WERI-Rb-1 (cell line): Measurements from ENCODE around the gene DMBT1.

Experiments
- DNase-seq: peaks from one replicate; pipeline ENCODE4 v3.0.0-alpha.2; 2020
- H3K27ac ChIP-seq: fragments of 250-450 bp; sonication (Bioruptor Pico); 2 replicates; pipeline ENCODE4 v1.5.1; 2020; ENCODE audit warnings: mild to moderate bottlenecking, moderate library complexity
- H3K27me3 ChIP-seq: fragments of 250-450 bp; sonication (Bioruptor Pico); 2 replicates; pipeline ENCODE4 v1.5.1; 2021; ENCODE audit warnings: mild to moderate bottlenecking, low read depth, moderate library complexity; ENCODE audit not compliant: insufficient read depth, severe bottlenecking
- H3K36me3 ChIP-seq: fragments of 250-450 bp; sonication (Bioruptor Pico); 2 replicates; pipeline ENCODE4 v1.5.1; 2020; ENCODE audit warnings: mild to moderate bottlenecking, moderate library complexity
- H3K4me3 ChIP-seq: 2 replicates; pipeline ENCODE4 v1.5.1; 2011; ENCODE audit warnings: low read depth, mild to moderate bottlenecking, control low read depth, low read length
- H3K9me3 ChIP-seq: fragments of 250-450 bp; sonication (Bioruptor Pico); 2 replicates; pipeline ENCODE4 v1.5.1; 2021; ENCODE audit warnings: mild to moderate bottlenecking, moderate library complexity; ENCODE audit not compliant: severe bottlenecking
- CTCF ChIP-seq: IDR thresholded peaks from 2 replicates; pipeline ENCODE4 v1.5.1; 2011; ENCODE audit warnings: low read depth, mild to moderate bottlenecking, control low read depth, inconsistent platforms, low read length

Gene DMBT1

DNA sequence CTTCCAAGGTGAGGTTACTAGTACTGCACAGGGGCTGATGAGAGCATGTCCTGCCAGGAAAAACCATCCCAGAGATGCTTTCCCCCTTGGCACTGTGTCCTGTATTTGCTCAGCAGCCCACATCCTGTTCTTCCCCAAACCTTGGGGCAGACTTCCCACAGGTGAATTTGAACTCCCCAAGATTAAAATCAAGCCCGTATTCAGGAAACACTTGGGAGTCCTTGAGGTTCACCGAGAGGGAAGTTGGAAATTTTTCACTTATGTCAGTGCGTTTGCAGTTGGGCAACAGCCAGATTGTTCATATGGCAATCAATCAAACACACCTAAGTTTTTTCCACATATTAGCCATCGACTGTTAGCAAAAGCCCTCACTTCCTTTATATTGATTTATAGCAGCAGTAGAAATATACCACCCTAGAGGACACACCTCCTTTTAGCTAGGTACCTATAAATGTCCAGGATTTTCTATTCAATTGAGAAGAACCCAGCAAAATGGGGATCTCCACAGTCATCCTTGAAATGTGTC, at the start of gene DMBT1:
Gene DMBT1, plus strand, starts transcription at position 476 of the 526 bp plus-strand sequence. Its CDS starts 17 bp downstream, at position 493.
- Histone ChIP-seq H3K9me3 (peaks cover 5% of the 10 kb centered on the region), H3K4me3 (no peak within 1 kb of the TSS), H3K36me3 (no peaks in the 10 kb centered on the region), H3K27me3 (no peaks in the 10 kb centered on the region), H3K27ac (no peak within 1 kb of the TSS)
- DNase-seq, result no peak
- no peak for TF ChIP-seq CTCF

DNA sequence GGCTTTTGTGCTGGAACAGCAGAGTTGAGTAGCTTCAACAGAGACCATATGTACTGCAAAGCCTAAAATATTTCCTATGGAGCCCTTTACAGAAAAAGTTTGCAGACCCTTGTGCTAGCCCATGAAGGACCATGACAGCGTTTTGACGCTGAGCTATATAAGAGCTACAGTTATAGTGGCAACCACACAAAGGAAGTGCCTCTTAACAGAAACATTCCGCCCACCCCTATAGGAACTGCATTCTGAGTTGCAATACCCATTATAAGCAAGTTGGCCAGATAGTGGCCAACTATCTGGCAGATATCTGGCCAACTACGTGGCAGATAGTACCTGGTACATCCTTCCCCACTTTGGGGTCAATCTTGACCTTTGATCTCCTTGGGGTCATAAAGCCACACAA, 47.5 kb upstream of the DMBT1 start:
- no peak for DNase-seq
- Histone ChIP-seq H3K36me3 (no peaks in the 10 kb centered on the region), H3K4me3 (no peak overlapping the region), H3K9me3 (no peaks in the 10 kb centered on the region), H3K27ac (no peak overlapping the region), H3K27me3 (no peaks in the 10 kb centered on the region)
- no peak for TF ChIP-seq CTCF

GRCh38 chr10:122514045-122514840, 46.3 kb upstream of the DMBT1 start:
- no peaks in the 10 kb centered on the region for H3K9me3 ChIP-seq
- no peak for DNase-seq
- no peak overlapping the region for H3K4me3 ChIP-seq
- H3K27ac ChIP-seq, result no peak overlapping the region
- no peaks in the 10 kb centered on the region for H3K36me3 ChIP-seq
- H3K27me3 ChIP-seq, result no peaks in the 10 kb centered on the region
- no peak for TF ChIP-seq CTCF

GRCh38 chr10:122515022-122515424, 45.5 kb upstream of the DMBT1 start:
- no peak overlapping the region for H3K4me3 ChIP-seq
- H3K36me3 ChIP-seq, result no peaks in the 10 kb centered on the region
- H3K27ac ChIP-seq, result no peak overlapping the region
- H3K27me3 ChIP-seq, result no peaks in the 10 kb centered on the region
- TF ChIP-seq CTCF, result no peak
- no peaks in the 10 kb centered on the region for H3K9me3 ChIP-seq
- DNase-seq, result no peak

GRCh38 chr10:122515588-122516231, 44.8 kb upstream of the DMBT1 start:
- TF ChIP-seq CTCF, result no peak
- DNase-seq, result no peak
- Histone ChIP-seq H3K9me3 (no peaks in the 10 kb centered on the region), H3K27ac (no peak overlapping the region), H3K4me3 (no peak overlapping the region), H3K27me3 (no peaks in the 10 kb centered on the region), H3K36me3 (no peaks in the 10 kb centered on the region)
